Kidney (tissue), 14 donors: Measurements from ENCODE around the gene HOXD8. TPM values are rescaled to one million over a fixed set of nuclear protein-coding genes. Genes with fewer than 3 reads are reported as not detected.

ENCODE experiments used
- DNase-seq, 5 donors: peaks; one replicate each; pipeline ENCODE4 v3.0.0-alpha.2; 2013 to 2020
- FAIRE-seq: peaks from 2 replicates; lab custom pipeline; 2012; peaks lifted over from hg19 to GRCh38; lab: Jason Lieb, UNC
- H3K27ac ChIP-seq, 2 donors: one replicate each; pipeline ENCODE4 v1.7.0; 2013; ENCODE audit warnings: low read depth in 2 of 2, low read length in 2 of 2, inconsistent platforms in 1 of 2
- H3K27me3 ChIP-seq: one replicate; pipeline ENCODE4 v1.7.1; 2013; ENCODE audit warnings: low read length, inconsistent platforms; ENCODE audit not compliant: control insufficient read depth, insufficient read depth
- H3K36me3 ChIP-seq, 3 donors: one replicate each; pipeline versions ENCODE4 v1.7.0 to v1.7.1; 2013; ENCODE audit warnings: low read length in 3 of 3, control low read depth in 1 of 3, inconsistent platforms in 1 of 3; ENCODE audit not compliant: insufficient read depth in 3 of 3, control insufficient read depth in 2 of 3
- H3K4me1 ChIP-seq, 3 donors: one replicate each; pipeline versions ENCODE4 v1.7.0 to v1.7.1; 2013; ENCODE audit warnings: low read length in 3 of 3, inconsistent platforms in 1 of 3, low read depth in 1 of 3; ENCODE audit not compliant: control insufficient read depth in 2 of 3, insufficient read depth in 2 of 3
- H3K4me3 ChIP-seq, 3 donors: one replicate each; pipeline versions ENCODE4 v1.7.0 to v1.8.1; 2013; ENCODE audit warnings: low read length in 3 of 3, control low read depth in 1 of 3, inconsistent platforms in 1 of 3
- H3K9ac ChIP-seq, 3 donors: one replicate each; pipeline versions ENCODE4 v1.7.0 to v1.7.1; 2013; ENCODE audit warnings: low read length in 3 of 3, control low read depth in 1 of 3, inconsistent platforms in 1 of 3
- H3K9me3 ChIP-seq, 3 donors: one replicate each; pipeline versions ENCODE4 v1.7.0 to v1.7.1; 2013; ENCODE audit warnings: low read length in 3 of 3, control low read depth in 1 of 3, inconsistent platforms in 1 of 3; ENCODE audit not compliant: control insufficient read depth in 2 of 3, insufficient read depth in 1 of 3
- CTCF ChIP-seq: IDR thresholded peaks from 3 replicates; pipeline ENCODE4 v1.5.1; 2012; ENCODE audit warnings: mild to moderate bottlenecking, moderate library complexity, borderline replicate concordance; ENCODE audit not compliant: insufficient read depth; ENCODE audit errors: extremely low read depth
- intact Hi-C: fragments of 100-400 bp; cut with DNase I; formaldehyde crosslinking; loops from one replicate; pipeline ENCODE4 v1.11.1; 2022
- polyA plus RNA-seq: library from polyadenylated mRNA; stranded (reverse); fragments of 350-450 nt; fragmentation: Illumina TruSeq; extraction: RNeasy Lipid Tissue Mini Kit (QIAGEN cat#74804); gene quantifications from one replicate; pipeline ENCODE4 v1.2.3, GENCODE V29; 2014; ENCODE audit warnings: low read depth, low replicate concordance; ENCODE audit not compliant: insufficient read depth
- total RNA-seq: library from RNA; stranded (reverse); fragmentation: NEBNext Ultra II Directional; extraction: Animal tissue kit (Norgen Biotek cat#: 25700); gene quantifications from one replicate; pipeline ENCODE4 v1.2.1, GENCODE V29; 2021
- donor health status: control.
- donor health status: control.
- donor health status: control.
- donor health status: control.
- donor health status: control.
- donor health status: DM: yes; HTN: yes; CAD: no.
- donor health status: Normal renal cell carcinoma (clear cell type).

HOXD8 gene
- total and polyA plus RNA-seq, 2 donors from 2014 or later, result 76.5 to 122 TPM

- Histone ChIP-seq H3K36me3 (peaks cover 0 to 5% (median 0%) of the 10 kb centered on the region in 3 donors), H3K27me3 (peaks cover 5% of the 10 kb centered on the region), H3K27ac (peak overlapping the region in 1 of 2 donors; percentile 60), H3K4me3 (peak overlapping the region in 1 of 3 donors; percentile 49), H3K9ac (no peak overlapping the region), H3K4me1 (peaks cover 0 to 7% (median 0%) of the 10 kb centered on the region in 3 donors), H3K9me3 (no peaks in the 10 kb centered on the region)
- no peak for TF ChIP-seq CTCF
- intact Hi-C loops, result no loop called here
- DNase-seq, result peak in 3 of 5 donors; percentile 38 to 77 (median 70)
- no peak for FAIRE-seq
Measured at GRCh38 chr2:176107731-176108181, 21.7 kb upstream of the HOXD8 start.

GRCh38 chr2:176109192-176109901 is 20.2 kb upstream of the HOXD8 start:
- TF ChIP-seq CTCF, result no peak
- FAIRE-seq (no peak), DNase-seq (peak in 4 of 5 donors; percentile 38 to 57 (median 50))
- Histone ChIP-seq H3K4me1 (peaks cover 0 to 5% (median 0%) of the 10 kb centered on the region in 3 donors), H3K27me3 (no peaks in the 10 kb centered on the region), H3K9me3 (no peaks in the 10 kb centered on the region), H3K36me3 (peaks cover 0 to 5% (median 0%) of the 10 kb centered on the region in 3 donors), H3K9ac (peak overlapping the region; percentile 5 to 91 (median 89)), H3K27ac (peak overlapping the region; percentile 85 to 92), H3K4me3 (peak overlapping the region; percentile 55 to 89 (median 69))
- intact Hi-C loops, result no loop called here

GRCh38 chr2:176109946-176110345 is 19.6 kb upstream of the HOXD8 start:
- FAIRE-seq (no peak), DNase-seq (peak in 3 of 5 donors; percentile 72 to 80 (median 76))
- intact Hi-C loops, result no loop called here

More at GRCh38 chr2:176109946-176110345, 19.6 kb upstream of the HOXD8 start:
- peak overlapping the region; percentile 22 to 91 (median 89) for H3K9ac ChIP-seq
- no peak for TF ChIP-seq CTCF
- peak overlapping the region; percentile 85 to 92 for H3K27ac ChIP-seq
- peaks cover 0 to 3% (median 0%) of the 10 kb centered on the region in 3 donors for H3K4me1 ChIP-seq
- H3K36me3 ChIP-seq, result peaks cover 0 to 5% (median 0%) of the 10 kb centered on the region in 3 donors
- no peaks in the 10 kb centered on the region for H3K27me3 ChIP-seq
- H3K4me3 ChIP-seq, result peak overlapping the region; percentile 54 to 89 (median 69)
- no peaks in the 10 kb centered on the region for H3K9me3 ChIP-seq
